HG03432 (cell line): ENCODE measurements around the gene KRTAP10-2.

Experiments used
- ATAC-seq: cut with Tn5 transposase; IDR thresholded peaks from one replicate; pipeline ENCODE4 v1.9.1; 2021; ENCODE audit warnings: mild to moderate bottlenecking, moderate library complexity; ENCODE audit not compliant: unreplicated experiment

KRTAP10-2 gene

GRCh38 chr21:44540741-44541288 lies 10.5 kb downstream of the KRTAP10-2 start:
- no peak for ATAC-seq

- no peak for ATAC-seq
Measured at GRCh38 chr21:44539991-44540666, 11.2 kb downstream of the KRTAP10-2 start, which contains the start of gene KRTAP10-1. KRTAP10-1 (minus strand) TSS chr21:44540195; CDS start chr21:44540150, 45 bp downstream.

- ATAC-seq: no peak
Measured at GRCh38 chr21:44539046-44539445, 12.3 kb downstream of the KRTAP10-2 start.

- ATAC-seq: no peak
Measured at GRCh38 chr21:44537930-44538911, 13.1 kb downstream of the KRTAP10-2 start.

GRCh38 chr21:44535963-44536362 lies 15.3 kb downstream of the KRTAP10-2 start:
- no peak for ATAC-seq

GRCh38 chr21:44534688-44535087 lies 16.6 kb downstream of the KRTAP10-2 start:
- ATAC-seq: no peak

GRCh38 chr21:44533891-44534627 lies 17.2 kb downstream of the KRTAP10-2 start:
- no peak for ATAC-seq

- ATAC-seq: no peak
Measured at GRCh38 chr21:44533121-44533890, 18.0 kb downstream of the KRTAP10-2 start.

GRCh38 chr21:44532712-44533111 lies 18.6 kb downstream of the KRTAP10-2 start:
- ATAC-seq: no peak

GRCh38 chr21:44531606-44532564 lies 19.4 kb downstream of the KRTAP10-2 start:
- no peak for ATAC-seq

GRCh38 chr21:44530903-44531605 lies 20.3 kb downstream of the KRTAP10-2 start:
- ATAC-seq: no peak

- no peak for ATAC-seq
Measured at GRCh38 chr21:44530221-44530902, 20.9 kb downstream of the KRTAP10-2 start.

GRCh38 chr21:44529503-44530125 lies 21.7 kb downstream of the KRTAP10-2 start:
- no peak for ATAC-seq

- ATAC-seq: no peak
Measured at GRCh38 chr21:44529011-44529421, 22.3 kb downstream of the KRTAP10-2 start.

GRCh38 chr21:44528634-44528995 lies 22.7 kb downstream of the KRTAP10-2 start:
- ATAC-seq: no peak

GRCh38 chr21:44527983-44528633 lies 23.2 kb downstream of the KRTAP10-2 start:
- no peak for ATAC-seq
